Adrenal gland (tissue), 5 donors: ENCODE data around the gene COL26A1.
A peak's percentile ranks its signal among the peaks of the same experiment; 100 is the strongest.

ENCODE experiments used
- POLR2A ChIP-seq, 2 donors: fragments of 450-650 bp; IDR thresholded peaks; one replicate each; pipeline ENCODE4 v1.6.1; 2017; ENCODE audit warnings: antibody characterized with exemption in 2 of 2, mild to moderate bottlenecking in 2 of 2, moderate library complexity in 1 of 2
- TF ChIP-seq, protein P1 (sequence below), 6 experiments: fragments of 450-650 bp in 4 of 6; fragments of 200-600 bp in 2 of 6; sonication (generic) in 1 of 6; IDR thresholded peaks; 1 replicate in 5 of 6; 2 replicates in 1 of 6; pipeline versions ENCODE4 v1.5.1 to v1.8.0; 2016 to 2021; ENCODE audit warnings: antibody characterized with exemption in 6 of 6, mild to moderate bottlenecking in 2 of 6, moderate library complexity in 1 of 6
- donor health status: DM: no; HTN: no; CAD: no.

DNA sequence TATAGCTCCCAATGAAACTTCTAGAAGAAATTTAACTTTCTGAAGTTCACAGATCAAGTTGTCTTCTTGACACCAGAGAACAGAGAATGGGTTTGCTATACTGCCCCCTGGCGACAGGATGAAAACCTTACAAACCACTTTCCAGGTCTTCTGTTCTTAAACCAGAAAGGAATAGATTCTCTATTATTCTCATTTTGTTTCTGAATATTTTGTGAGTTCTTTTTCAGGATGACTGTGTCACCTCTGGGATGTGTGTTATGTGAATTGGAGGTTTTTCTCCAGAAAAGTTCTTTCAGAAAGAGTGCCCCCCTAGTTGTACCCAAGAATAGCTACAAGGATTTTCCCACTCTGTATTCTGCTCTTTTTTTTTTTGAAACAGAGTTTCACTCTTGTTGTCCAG lies 47.3 kb upstream of the COL26A1 start:
- TF ChIP-seq, protein P1, sequence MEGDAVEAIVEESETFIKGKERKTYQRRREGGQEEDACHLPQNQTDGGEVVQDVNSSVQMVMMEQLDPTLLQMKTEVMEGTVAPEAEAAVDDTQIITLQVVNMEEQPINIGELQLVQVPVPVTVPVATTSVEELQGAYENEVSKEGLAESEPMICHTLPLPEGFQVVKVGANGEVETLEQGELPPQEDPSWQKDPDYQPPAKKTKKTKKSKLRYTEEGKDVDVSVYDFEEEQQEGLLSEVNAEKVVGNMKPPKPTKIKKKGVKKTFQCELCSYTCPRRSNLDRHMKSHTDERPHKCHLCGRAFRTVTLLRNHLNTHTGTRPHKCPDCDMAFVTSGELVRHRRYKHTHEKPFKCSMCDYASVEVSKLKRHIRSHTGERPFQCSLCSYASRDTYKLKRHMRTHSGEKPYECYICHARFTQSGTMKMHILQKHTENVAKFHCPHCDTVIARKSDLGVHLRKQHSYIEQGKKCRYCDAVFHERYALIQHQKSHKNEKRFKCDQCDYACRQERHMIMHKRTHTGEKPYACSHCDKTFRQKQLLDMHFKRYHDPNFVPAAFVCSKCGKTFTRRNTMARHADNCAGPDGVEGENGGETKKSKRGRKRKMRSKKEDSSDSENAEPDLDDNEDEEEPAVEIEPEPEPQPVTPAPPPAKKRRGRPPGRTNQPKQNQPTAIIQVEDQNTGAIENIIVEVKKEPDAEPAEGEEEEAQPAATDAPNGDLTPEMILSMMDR (IDR thresholded peaks at IDR 0.05) = peak; percentile 28 to 59 (median 35)
- no peak for TF ChIP-seq POLR2A (IDR thresholded peaks at IDR 0.05)
